GM18907 (cell line): ENCODE data around the gene ZNF444.
"Not testable (repeated sequence)": the region's sequence is repeated elsewhere in the genome, so short reads cannot be mapped to it uniquely, and the experiment has no call there.

Experiments used
- ATAC-seq: cut with Tn5 transposase; IDR thresholded peaks from one replicate; pipeline ENCODE4 v1.9.1; 2021; ENCODE audit warnings: mild to moderate bottlenecking, moderate library complexity; ENCODE audit not compliant: unreplicated experiment

ZNF444 gene

DNA sequence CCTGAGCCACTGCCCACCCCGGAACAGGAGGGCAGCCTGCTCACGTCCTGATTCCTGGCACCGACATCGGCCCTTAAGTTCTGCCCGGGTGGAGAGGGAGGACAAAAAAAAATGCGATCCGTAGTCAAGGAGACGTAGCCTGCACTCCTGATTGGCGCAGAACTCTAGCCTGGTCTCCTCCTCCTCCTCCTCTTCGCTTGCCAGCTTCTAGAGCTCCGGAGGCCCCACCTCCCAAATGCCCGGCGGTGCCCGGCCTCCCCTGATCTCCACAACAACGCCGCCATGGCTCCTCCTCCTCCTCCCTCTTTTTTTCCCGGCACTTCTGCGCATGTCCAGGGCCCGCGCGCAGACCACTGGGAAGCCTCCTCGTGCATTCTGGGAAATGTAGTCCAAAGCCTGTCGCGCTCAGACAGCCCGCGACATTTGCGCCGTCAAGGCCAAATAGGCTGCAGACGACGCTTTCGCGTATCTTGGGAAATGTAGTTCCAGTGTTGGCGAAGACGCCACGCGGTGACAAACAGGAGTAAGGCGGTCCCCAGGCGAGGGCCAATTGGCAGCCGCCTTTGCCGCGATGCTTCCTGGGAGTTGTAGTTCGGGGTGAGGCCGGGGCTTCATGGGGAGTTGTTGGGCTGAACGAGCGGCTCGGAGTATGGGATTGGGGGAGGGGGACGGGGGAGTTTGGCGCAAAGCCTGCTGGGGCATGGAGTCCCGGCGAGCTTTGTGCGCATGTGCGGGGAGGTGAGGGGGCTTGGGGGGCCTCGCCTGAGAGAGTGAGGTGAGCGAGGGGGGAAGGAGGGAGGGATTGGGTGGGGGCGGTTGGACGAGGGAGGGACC is at the start of gene ZNF444:
ZNF444 (plus strand) TSS at position 705 of the 834 bp plus-strand sequence. CDS start 5,625 bp downstream, outside the sequence.
- peak; percentile 91 for ATAC-seq

DNA sequence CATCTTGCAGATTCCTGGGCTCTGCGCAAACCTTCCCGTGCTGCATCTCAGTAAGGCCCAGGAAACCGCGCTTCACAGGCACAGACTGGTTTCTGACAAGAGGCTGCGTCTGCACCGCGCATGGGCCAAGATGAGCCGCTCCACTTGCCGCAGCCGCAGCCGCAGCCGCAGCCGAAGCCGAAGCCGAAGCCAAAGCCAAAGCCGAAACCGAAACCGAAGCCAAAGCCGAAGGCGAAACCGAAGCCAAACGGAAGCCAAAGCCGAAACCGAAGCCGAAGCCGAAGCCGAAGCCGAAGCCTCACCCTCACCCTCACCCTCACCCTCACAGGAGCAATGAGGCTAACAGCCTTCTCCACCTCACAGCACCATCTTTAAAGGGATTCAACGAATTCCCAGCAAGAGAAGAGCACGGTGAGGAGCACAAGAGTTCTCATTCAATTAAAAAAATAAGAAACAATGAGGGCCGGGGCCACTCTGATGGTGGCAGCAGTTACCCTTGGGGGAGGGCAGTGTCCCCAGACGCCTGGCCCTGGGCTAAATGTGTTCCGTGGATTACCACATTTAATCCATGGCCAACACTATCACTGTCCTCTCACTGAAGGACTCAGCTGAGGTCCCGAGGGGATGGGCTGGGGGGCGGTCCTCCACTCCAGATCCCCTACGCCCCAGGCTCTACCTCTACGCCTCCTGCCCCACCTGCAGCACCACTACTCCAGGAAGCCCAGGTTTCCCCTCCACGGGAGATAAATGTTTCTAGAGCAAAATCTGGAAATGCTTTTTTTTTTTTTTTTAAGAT is 49.1 kb upstream of the ZNF444 start:
- ATAC-seq, result no peak

DNA sequence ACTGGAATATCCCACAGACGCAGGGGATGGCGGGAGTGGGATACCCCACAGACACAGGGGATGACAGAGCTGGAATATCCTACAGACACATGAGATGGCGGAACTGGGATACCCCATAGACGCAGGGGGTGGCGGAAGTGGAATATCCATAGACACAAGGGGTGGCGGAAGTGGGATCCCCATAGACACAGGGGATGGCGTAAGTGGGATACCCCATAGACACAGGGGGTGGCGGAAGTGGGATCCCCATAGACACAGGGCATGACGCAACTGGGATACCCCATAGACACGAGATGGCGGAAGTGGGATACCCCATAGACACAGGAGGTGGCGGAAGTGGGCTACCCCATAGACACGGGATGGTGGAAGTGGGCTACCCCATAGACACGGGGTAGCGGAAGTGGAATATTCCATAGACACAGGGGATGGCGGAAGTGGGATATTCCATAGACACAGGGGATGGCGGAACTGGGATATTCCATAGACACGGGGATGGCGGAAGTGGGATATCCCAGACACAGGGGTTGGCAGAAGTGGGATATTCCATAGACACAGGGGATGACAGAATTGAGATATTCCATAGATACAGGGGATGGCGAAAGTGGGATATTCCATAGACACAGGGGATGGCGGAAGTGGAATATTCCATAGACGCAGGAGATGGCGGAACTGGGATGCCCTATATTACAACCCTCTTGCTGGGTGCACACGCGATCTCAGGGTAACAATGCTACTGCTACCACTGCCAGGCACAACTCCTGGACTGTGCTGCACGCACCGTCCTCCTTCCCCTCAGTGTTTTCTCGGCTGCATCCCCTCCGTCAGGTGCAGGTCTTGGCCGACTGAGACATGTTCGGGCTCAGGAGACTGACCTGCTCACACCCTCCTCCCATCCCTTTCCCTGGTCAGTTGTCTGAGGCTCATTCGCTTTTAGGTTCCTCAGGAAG is 48.1 kb upstream of the ZNF444 start:
- ATAC-seq, result no peak

DNA sequence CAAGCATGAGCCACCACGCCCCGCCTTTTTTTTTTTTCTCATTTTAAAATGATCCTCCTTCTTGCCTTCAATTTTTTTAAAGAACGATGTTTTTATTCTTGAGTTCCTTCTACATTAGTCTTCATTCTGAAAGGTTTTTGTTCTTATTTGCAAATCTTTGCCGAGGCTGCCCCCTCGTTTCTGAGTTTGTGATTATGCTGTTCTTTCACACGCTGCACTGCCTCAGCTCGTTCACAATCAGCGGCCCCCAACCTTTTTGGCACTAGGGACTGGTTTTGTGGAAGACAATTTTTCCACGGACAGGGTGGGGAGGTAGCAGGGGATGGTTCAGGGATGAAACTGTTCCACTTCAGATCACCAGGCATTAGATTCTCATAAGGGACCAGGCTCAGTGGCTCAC is 46.6 kb upstream of the ZNF444 start:
- ATAC-seq, result no peak

DNA sequence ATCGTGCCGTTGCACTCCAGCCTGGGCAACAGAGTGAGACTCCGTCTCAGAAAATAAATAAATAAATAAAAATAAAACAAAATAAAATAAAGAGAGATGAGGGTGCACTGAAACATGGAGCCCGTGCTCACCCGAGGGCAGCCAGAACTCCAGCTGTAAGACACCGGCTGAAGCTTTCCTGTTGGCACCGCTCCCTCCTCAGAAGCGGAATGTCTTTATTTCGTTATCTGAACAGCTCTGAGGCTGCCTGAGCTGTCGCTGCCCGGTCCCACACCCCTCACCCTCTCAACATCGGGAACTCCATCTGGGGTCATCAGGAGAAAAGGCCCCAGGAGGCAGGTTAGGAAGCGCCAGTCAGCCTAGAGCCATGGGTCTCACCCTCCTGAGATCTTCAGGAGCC is 44.4 kb upstream of the ZNF444 start:
- ATAC-seq, result no peak

DNA sequence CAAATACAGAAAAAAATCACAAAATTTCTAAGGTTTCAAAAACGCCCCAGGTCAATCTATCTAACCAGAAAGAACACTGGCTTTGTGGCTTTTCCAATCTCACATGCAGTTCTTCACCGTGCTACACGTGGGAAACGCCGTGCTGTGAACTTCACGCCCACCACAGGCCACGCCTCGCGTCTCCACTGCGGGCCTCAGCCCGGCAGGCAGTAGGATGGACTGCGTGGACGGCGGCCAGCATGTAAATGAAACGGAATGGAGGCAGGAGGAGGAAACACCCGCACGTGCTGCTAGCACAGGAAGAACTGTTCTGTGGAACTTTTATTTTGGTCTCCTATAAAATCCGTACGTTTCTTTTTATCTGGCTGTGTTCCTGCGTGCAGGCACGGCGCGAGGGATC is 43.8 kb upstream of the ZNF444 start:
- ATAC-seq, result no peak

DNA sequence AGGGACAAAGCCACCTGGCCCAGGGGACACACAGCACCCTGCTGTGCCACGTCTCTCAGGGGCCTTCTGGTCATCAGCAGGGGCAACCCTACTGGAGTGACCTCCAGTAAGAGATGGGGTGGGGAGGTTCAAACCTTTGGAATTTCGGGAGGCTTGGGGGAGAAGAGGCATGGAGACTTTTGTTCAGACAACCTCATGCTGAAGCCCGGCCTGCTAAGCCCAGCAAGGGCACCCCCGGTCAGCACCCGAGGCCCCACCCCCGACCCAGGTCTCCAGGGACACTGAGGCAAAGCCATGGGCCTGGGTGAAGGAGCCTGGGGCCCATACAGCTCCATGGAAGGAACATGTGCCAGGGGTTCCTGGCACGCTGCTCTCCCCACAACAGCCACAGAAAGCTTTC is 43.3 kb upstream of the ZNF444 start:
- no peak for ATAC-seq

DNA sequence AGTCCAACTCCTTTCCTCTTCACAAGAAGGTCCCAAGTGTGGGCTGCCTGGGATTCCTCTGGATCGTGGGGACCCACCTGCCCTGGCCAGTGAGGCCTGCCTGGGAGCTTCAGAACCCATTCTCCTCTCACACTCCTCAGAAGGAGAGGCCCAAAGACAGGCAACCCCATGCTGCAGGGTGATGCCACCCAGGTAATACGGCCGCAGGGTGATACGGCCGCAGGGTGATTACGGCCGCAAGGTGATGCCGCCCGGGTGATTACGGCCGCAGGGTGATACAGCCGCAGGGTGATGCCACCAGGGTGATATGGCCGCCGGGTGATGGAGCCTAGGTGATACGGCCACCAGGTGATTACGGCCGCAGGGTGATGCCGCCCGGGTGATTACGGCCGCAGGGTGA is 42.9 kb upstream of the ZNF444 start:
- ATAC-seq, result not testable (repeated sequence)

DNA sequence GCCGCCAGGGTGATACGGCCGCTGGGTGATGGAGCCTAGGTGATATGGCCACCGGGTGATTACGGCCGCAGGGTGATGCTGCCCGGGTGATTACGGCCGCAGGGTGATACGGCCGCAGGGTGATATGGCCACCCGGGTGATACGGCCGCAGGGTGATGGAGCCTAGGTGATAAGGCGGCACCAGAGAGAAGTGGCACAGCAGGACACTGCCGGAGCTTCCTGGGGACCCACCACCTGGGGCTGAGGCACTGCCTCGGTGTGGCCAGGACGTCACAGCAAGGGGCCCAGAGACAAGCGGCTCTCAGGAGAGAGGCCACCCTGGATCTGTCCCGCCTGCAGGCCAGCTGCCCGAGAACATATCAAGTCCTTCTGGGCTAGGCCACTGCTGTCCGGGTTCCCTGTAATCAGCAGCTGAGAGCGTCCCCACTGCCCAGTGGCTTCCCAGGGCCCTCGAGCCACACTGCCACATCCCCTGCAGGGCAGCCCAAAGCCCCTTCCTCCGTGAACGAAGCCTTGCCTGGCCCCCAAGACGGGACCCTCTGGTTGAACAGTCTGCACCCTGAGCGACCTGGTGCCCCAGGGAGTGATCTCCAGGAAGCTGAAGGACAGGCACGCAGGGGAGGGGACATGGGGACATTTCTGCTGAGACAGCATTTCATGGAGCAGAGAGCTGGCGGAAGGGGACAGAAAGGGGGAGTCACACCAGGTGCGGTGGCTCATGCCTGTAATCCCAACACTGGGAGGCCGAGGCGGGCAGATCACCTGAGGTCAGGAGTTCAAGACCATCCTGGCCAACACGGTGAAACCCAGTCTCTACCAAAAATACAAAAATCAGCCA is 42.1 kb upstream of the ZNF444 start:
- ATAC-seq, result no peak

DNA sequence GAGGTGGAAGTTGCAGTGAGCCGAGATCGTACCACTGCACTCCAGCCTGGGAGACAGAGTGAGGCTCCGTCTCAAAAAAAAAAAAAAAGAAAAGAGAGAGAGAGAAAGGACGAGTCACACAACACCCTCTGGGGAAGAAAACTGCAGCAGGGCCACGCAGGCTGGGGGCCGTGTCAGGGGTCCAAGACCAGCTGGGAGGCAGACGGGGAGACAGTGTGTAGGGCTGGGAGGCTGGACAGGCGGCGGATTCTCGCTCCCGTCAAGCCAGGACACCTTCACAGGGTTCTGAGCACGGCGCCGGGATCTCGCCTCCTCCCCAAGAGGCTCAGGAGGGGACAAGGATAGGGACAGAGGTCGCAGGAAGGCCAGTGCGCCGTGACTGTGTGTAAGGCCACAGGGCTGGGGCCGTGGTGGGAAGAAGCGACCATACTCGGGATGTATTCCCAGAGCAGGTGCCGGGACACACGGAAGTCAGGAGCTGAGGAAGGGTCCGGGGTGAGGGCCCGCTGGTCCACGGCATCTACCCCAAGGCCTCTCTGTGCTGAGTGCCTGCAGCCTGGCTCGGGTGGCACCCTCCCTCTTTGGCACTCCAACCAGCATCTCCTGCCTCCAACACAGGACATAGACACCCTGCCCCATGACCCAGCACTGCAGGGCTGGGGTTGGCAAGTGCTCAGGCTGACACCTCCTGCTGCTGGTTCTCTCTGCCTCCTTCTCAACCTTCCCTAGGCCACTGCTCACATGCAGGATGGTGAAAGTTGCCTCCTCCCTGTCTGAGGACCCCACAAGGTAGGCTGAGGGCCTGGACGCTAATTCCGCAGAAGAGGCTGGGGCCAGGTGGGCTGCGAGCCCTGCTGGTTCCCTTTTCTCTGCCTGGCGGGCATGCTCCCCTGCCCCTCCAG is 41.2 kb upstream of the ZNF444 start:
- no peak for ATAC-seq

DNA sequence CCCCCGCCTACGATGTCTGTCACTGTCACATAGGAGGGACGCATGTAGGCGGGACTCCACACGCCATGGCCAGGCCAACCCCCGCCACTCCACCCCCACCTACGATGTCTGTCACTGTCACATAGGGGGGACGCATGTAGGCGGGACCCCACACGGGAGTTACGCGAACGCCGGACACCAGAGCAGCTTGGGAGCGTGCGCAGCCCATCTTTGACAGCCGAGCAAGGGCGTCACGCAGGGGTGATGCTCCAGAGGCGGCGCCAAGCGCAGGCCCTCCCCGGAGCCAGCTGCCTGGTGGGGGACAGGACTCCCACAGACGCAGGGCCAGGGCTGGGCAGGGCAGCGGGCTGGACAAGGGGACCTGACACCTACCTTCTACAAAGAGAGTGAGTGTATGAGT is 40.0 kb upstream of the ZNF444 start:
- no peak for ATAC-seq

DNA sequence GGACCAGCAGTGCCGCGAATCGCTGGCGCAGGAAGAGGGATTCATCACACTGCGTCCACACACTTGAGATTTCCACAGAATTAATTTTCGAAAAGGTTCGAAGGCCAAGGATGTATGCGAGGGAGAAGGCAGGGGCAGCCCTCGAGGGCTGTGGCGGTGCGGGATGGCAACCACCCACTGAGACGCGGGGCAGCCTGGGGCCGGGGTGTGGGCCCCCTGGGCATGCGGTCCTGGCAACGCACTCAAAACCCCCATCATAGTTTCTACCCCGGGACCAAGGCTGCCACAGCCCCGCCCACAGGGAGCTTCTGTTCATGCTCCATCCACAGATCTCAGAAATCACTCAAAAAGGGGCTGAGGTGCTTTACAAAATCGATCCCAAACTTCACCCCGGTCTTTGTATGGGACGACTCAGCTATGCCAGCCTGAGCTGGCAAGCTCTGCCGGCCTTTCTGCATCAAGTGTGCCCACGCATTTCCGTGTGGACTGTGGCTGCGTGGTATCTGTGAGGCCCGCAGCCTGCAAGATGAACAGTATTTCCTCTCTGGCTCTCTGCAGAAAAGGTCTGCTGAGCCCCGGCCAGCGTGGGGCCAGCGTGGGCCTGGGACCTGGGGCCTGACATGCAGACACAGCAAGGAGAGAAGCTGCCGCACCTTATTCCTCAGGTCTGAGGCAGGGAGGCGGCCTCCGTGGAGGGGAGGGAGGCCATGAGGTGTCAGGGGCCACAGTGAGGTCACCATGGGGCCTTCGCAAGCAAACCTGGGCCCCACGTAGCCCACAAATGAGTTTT is 39.1 kb upstream of the ZNF444 start:
- no peak for ATAC-seq

DNA sequence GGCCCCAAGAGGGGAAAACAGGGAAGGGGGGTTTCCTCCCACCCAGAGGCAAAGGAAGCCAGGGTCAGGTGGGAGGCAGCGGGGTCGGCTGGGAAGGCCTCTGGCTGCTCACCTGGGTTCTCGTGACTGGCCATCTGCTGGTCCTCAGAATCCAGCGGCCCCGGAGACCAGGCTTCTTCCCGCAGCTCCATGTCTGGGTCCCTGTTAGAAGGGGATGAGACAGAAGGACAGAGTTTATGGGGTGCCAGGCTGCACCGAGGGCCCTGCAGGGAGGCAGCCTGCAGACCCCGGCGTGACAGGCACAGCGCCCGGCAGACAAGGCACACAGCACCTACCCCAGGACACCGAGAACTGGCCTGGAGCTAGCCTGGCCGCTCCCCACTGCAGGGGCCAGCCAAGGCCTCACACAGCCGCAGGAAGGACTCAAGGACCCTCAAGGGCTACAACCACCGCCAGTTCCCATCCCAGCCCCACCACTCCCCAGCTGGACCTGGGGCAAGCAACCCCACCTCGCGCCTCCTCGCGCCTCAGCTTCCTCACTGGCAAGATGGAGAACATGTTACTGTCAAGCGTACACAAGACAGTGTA is 38.0 kb upstream of the ZNF444 start:
- no peak for ATAC-seq

DNA sequence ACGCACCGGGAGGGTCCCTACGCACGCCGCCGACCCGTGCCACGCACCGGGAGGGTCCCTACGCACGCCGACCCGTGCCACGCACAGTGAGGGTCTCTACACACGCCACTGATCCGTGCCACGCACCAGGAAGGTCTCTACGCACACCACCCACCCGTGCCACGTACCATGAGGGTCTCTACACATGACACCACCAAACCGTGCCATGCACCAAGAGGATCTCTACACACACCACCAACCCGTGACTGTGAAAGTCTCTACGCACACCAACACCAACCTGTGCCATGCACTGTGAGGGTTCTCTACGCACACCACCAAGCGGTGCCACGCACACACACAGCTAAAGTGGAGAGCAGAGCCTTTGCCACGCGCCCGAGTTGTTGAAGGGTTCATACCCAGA is 36.7 kb upstream of the ZNF444 start:
- ATAC-seq, result no peak

DNA sequence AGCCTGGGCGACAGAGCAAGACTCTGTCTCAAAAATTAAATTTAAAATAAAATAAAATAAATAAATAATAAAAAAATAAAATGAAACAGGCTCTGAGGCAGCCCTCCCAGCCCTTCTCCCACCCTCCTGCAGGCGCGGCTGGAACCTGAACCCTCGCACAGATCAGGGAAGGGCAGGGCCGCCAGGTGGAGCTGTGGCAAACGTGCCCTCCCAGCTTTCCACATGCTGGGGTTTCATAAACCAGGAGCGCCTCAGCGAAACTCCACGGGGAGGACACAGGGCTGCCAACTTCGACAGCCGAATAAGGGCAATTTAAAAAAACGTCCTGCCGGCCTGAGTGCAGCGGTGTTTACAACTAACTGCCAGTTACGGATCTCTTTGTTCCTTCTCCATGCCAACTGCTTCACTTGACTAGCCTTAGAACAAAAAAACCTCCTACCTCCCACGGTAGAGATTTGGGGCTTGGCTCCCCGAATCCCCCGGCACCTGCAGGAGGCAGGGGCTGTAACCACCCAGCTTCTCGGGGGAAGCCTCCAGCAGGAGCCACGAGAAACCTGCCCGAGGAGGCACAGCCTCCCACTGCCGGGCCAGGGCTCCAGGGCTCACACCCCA is 35.9 kb upstream of the ZNF444 start:
- no peak for ATAC-seq

DNA sequence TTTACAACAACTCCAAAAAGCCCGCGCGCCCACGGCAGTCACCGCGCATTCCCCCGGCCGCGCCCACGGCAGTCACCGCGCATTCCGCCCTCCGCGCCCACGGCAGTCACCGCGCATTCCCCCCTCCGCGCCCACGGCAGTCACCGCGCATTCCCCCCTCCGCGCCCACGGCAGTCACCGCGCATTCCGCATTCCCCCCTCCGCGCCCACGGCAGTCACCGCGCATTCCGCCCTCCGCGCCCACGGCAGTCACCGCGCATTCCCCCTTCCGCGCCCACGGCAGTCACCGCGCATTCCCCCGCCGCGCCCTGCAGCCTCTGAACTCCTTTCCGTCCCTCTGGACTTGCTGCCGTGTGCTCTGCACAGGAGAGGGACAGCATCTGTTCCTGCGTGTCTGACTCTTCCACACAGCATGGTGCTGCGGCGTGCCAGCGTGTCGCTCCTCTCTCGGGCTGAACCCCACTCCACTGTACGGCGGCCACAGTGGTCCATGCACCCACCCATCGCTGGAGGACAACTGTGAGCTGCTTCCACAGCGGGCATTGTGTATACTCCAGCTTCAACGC is 35.2 kb upstream of the ZNF444 start:
- ATAC-seq, result not testable (repeated sequence)

DNA sequence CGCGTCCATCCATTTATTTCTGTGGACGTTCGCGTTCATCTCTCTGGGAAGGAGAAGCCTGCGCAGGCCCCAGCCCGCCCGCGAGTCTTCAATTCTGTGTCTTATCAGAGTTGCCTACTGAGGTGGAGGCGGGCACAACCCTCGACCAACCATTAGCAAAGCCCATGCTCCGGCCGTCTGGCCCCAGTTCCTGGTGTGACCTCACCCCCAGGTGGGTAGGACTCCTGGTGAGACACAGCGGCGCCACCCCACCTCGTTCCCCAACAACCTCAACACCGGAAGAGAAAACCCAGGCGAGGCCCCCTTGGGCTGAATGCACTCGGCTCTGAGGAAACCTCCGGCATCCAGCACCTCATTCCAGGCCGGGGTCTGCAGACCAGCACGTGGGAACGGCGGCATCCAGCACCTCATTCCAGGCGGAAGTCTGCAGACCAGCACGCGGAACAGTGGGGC is 34.7 kb upstream of the ZNF444 start:
- no peak for ATAC-seq
